HG02885 (cell line): ENCODE data around the gene COX5B.
"Not testable (repeated sequence)": the region's sequence is repeated elsewhere in the genome, so short reads cannot be mapped to it uniquely, and the experiment has no call there.

Source experiments
- ATAC-seq: cut with Tn5 transposase; IDR thresholded peaks from one replicate; pipeline ENCODE4 v1.9.1; 2021; ENCODE audit warnings: mild to moderate bottlenecking; ENCODE audit not compliant: unreplicated experiment, poor library complexity

COX5B gene, protein sequence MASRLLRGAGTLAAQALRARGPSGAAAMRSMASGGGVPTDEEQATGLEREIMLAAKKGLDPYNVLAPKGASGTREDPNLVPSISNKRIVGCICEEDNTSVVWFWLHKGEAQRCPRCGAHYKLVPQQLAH

DNA sequence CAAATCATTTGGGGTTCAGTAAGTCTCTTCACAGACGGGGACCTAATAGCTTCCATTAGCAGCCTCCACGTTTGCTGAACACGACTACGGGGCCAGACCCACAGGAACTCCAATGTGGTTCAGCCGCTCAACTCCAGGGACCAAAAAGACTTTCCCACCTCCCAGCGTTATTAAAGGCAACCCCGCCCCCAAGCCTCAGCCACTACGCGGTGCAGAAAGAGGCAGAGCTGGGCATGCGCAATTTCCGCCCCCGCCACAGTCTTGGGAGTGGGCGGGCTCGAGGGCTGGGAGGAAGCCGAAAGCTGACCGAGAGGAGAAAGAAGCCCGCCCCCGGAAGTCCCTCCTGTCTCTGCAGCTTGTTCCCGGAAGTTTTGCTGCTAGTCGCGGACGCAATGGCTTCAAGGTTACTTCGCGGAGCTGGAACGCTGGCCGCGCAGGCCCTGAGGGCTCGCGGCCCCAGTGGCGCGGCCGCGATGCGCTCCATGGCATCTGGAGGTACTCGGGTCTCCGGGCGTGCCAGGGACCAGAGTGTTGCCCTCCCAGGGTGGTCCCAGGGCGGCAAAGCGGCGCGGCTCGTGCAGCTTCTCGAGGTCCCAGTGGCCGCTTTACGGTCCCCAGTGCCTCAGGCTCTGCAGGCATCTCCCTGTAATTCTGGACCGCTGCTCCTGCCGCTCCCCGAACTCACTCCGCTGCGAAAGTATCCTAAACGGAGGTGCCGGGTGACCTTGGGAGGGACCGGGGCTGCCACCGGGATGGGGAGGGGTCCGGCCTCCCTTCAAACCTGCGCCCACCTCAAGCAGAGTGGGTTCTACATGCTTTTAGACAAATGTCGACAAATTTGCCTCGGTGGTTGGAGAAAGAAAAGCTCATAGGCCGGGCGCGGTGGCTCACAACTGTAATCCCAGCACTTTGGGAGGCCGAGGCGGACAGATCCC, at the start of gene COX5B:
Gene COX5B, plus strand, starts transcription at position 368 of the 935 bp plus-strand sequence. Its CDS starts 25 bp downstream, at position 393.
- ATAC-seq = peak; percentile 95

DNA sequence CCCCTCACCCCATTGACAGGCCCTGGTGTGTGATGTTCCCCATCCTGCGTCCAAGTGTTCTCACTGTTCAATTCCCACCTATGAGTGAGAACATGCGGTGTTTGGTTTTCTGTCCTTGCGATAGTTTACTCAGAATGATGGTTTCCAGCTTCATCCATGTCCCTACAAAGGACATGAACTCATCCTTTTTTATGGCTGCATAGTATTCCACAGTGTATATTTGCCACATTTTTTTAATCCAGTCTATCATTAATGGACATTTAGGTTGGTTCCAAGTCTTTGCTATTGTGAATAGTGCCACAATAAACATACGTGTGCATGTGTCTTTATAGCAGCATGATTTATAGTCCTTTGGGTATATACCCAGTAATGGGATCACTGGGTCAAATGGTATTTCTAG, 49.7 kb upstream of the COX5B start:
- ATAC-seq = not testable (repeated sequence)

DNA sequence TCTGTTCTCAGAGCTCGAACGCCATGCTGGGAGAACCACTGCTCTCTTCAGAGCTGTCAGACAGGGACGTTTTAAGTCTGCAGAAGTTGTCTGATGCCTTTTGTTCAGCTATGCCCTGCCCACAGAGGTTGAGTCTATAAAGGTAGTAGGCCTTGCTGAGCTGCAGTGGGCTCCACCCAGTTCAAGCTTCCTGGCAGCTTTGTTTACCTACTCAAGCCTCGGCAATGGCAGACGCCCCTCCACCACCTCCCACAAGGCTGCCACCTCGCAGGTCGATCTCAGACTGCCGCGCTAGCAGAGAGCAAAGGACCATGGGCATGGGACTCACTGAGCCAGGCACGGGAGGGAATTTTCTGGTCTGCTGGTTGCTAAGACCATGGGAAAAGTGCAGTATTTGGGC, 44.3 kb upstream of the COX5B start:
- not testable (repeated sequence) for ATAC-seq

DNA sequence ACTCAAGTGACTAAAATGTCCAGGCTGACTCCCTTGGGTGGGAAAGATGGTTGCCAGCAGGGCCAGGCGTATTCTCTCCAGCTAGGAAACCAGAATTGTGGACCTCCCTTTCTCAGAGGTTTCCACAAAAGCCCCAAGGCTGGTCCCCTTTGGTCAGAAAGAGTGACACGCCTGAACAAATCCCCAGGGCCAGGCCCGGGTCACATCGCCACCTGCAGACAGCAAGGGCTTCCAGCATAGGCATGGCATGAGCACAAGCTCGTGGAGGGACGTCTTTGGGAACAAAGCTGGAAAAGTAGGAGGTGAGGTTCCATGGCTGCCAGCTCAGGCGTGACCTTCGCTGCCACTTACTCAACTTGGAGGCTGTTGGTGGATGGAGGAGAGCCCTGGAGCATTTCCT, 40.8 kb upstream of the COX5B start:
- ATAC-seq = not testable (repeated sequence)

DNA sequence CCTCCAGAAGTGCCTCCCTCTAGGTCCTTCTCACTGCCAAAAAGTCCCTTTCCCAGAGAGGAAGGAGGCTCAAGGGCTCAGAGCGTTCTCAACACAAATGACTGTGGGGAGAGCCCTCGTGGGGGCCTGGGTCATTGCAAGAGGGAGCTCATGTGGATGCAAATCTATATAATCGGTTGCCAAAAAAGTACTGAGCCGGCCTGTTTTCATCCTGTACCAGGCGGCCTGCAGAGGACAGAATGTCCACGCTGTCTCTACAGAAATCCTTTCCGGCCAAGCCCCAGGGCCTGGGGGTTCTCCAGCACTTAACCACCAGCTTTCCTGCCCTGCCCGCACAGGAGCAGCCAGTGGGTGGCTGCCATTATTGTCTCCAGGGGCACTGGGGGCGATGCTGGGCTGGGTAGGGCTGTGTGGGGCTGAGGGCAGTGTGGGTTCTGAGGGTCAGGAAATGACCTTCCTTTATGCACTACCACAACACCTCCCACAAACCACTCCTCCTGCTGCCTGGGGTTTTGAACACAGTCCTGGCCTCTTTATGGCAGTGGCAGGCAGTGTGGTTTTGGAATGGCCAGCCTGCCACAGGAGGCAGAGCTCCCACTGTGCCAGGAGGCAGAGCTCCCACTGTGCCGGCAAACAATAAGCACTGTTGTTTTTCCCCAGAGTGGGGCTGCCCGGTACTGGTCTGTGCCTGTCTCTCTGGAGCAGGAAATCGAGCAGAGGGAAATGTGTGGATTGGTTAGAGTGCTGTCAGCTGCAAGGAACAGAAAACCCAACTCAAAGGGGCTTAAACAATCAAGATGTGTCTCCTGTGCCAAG, 40.1 kb upstream of the COX5B start:
- not testable (repeated sequence) for ATAC-seq

DNA sequence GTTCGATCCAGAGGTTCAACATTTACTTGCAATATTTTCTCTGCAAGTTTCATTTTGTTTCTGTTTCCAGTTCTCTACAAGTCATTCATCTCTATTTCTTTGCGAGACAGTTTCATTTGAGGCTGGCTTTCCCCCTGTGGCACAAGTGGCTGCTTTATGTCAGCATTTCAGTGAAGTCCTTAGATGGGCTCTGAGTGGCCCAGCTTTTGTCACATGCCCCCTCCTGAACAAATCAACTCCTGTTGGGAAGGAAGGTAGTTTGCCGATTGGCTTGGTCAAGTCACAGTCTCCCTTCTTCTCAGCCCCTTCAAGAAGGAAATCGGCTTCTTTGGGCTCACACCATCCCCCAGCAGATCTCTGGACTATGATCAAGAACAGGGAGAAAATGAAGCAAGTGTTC, 37.1 kb upstream of the COX5B start:
- ATAC-seq = not testable (repeated sequence)

DNA sequence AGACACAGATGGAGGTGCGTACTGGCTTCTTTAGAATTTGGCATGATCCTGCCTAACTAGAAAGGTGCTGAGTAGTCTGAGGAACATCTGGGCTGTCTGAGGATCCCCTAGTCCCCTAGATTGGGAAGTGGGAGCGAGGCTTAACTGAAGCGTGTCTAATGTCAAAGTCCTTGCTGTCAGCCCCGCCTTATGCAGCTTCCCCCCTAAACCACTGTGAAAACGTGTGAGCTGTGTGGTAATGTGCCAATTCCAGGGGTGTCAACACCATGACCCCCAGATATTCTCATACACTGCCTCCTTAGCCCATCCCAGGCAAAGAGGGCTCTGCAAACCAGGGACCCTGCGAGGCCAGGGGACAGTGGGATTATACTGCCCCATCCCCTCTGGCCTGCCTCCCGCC, 34.0 kb upstream of the COX5B start:
- ATAC-seq = not testable (repeated sequence)

DNA sequence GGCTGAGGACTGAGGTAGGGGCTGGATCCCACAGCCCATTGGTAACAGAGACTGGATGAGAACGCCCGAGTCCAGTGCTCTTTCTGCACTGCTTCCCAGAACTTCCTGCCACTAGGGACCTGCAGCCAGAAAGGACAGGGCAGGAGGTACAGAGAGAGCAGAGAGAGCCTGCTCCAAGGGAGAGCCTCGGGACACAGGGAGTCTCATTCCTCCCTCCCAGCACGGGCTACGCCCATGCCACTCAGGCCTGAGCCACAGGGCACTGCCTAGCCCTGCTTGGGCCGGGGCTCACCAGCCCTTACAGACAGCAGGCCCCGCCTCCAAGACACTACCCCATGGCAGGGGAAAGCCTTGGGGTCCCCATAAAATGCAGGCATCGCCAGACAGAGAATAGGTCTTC, 30.1 kb upstream of the COX5B start:
- not testable (repeated sequence) for ATAC-seq

DNA sequence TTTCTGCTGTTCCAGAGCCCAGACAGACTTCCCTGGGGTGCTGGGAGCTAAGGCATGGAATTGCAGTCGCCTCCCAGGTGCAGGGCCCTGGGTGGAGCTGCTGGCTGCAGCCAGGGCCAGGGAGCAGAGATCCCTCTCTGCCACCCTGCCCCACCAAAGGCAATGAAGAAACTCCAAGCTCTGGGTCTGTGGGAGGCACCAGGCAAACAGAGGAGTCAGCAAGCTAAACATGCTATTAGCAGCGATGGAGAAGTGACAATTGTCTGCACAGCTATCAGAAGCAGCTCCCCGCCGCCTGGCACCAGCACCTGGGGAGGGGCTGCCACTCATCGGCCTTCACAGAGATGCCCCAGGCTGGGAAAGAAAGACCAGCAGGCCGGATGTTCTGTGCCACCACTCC, 28.0 kb upstream of the COX5B start:
- no peak for ATAC-seq

DNA sequence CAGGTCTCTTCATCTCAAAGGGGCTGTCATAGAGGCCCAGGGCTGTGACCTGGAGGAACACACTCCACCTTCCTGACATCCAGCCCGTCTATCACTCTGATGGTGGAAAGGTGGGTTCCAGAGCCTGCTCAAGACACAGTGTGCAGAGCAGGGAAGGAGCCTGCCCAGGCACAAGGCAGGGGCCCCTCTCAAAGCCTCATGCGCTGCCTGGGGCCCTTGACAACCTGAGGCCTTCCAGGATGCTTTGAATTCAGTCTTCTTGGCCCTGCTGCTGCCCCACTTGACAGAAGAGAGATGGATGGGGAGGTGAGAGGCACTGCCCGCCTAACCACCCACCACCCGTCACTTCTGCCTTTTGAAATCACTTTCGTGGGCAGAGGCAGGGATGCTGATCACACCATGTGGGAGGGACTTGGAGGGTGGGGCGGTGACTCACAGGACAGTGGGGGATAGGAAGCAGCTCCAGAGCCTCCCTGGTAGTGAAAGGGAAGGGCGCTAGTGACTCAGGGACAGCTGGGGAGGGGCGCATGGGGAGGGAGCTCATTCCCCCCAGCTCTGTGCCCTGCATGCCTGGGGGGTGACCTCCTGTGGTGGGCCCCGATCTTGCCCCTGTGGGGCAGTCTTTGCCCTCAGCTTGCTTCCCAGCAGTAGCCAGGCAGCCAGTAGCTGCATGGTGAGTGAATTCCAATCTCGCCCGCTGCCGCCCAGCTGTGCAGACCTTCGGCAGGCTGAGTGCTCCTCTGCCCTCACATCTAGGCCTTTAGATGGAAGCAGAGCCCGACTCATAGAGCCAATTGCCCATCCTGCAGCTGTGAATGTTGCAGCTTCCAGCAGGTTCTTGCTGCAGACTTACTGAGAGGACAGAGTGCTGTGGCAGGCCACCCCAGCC, 26.7 kb upstream of the COX5B start:
- ATAC-seq = not testable (repeated sequence)

DNA sequence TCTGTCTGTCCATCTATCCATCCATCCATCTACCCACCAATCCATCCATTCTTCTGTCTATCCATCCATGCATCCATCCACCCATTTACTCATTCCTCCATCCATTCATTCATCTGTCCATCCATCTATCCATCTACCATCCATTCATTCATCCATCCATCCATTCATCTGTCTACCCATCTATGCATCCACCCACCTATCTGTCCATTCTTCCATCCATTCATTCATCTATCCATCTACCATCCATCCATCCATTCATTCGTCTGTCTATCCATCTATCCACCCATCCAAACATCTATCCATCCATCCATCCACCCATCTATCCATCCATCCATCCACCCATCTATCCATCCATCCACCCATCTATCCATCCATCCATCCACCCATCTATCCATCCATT, 25.4 kb upstream of the COX5B start:
- ATAC-seq = not testable (repeated sequence)

DNA sequence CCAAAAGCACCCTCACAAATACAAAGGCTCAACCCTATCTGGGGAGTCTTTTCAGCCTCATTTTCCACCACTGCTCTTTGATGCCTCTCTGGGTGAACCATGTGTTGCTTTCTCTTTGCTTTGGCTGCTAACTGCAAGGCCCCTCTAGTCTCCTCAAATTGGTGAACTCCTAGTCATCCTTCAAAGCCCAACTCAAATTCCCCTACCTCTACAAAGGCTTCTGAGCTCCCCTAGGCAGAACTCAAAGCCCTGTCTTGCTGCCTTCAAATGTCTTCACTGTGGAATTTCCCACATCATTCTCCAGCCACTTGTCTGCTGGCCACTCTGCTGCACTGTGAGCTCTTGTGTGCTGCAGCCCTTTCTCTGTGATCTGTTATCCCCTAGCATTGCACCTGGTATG, 22.9 kb upstream of the COX5B start:
- not testable (repeated sequence) for ATAC-seq

DNA sequence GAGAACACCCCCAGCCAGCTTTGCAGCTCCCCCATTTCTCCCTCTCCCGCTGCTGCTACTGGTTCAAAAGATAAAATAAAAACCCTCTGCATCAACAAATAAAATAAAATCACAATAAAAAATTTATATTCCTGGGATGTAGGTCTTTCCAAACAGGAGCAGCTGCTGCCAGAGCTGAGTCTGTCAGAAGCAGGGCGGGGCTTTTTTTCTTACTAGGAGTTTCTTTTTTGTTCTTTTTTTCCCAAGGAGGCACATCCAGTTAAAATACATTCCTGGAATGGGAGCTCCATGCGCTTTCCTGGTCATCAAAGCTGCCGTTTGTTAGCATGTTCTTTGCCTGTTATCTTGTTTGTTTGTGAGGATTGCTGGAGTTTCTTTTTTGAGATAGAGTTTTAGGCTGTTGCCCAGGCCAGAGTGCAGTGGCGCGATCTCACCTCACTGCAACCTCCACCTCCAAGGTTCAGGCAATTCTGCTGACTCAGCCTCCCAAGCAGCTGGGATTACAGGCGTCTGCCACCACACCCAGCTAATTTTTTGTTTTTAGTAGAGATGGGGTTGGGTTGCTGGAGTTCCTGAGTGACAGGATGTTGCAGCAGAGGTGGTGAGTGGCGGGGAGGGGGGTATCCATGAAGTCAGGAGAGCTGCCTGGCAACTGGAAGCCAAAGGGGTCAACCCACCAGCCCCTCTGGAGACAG, 20.4 kb upstream of the COX5B start:
- ATAC-seq = not testable (repeated sequence)

DNA sequence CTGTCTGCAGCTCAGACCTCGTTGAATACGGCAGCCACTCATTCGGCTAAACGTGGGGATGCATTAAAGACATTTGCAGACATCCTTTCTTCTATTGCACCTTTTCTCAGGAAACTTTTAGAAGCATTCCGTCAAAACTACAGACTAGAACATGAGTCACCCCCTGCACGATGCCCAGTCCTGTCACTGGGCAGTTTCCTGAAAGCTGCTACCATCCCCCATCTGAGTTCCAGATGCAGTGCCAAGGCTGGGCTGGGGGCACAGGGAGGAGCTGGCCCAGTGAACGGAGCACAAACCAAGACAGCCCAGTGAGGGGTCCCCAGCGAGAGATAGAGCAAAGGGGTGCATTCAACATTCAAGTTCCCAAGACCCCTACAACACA, 19.8 kb upstream of the COX5B start:
- ATAC-seq = not testable (repeated sequence)

DNA sequence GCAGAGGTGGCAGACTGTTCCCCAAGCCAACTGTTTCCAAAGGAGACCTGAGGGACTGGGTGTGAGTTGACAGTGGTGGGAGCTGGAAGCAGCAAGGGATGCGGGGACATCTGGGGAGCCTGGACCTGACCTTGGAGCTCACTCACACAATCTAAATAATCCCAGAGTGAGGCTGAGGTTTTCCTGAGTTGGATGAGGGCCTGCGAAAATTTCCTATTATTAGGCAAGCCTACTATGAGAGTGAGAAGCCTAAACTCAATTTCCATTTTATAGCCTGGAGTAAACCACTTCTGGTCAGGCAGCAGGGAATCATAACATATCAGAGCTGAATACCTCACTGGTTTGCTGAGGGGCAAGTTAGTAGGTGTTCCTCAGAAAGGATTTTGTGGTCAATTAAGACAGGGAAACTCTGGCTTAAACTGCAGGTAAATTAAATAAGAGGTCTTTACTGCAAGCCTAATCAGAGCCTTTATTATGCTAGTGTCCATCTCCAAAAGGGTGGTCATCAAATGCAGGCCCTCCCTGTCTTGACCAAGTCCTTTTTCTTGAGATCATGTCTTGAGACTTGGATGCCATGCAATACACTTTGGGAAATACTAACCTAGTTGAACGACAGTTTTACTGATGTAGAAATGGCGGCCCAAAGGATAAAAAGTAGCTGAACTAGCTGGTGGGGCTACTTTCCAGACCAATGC, 1.7 kb upstream of the COX5B start:
- ATAC-seq = no peak

DNA sequence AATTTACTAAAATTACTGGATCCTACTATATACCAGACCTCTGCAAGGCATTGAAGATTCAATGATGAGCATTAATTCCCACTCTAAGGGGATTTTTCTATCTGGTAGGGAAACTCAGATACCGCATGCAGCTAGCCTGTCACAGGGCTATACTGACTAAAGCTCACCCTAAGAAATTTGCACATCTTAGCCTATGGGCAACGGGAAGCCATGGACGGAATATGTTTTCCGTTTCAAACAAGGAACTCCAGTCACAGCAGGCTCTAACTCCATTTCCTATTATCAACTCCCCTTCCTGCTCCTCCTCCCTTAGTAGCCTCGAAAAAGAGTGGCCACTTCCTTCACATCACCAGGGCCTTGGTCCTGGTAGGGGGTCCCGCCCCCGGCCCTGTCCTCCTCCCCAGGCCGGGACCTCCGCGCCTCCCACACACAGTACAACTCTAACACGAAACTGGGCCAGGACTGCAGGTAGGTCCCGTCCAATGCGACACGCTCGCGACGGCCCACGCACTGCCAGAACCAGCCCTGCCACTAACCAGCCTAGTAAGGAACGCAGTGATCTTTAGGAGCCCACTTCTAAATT, 659 bp upstream of the COX5B start:
- ATAC-seq = peak; percentile 46

DNA sequence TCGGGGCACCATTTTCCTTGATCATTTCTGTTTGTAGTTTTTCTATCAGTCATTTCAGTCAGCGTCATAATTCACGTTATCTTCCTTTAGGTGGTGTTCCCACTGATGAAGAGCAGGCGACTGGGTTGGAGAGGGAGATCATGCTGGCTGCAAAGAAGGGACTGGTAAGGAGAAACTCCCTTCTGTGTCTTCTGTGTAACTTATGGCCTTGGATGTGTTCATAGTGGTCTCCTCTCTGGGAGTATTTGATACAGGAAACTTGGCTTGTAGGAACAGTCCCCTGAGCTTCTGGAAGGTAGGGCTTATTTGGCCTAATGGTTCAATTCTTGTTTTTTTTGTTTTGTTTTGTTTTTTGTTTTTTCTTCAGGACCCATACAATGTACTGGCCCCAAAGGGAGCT, 1.1 kb downstream of the COX5B start:
- no peak for ATAC-seq

DNA sequence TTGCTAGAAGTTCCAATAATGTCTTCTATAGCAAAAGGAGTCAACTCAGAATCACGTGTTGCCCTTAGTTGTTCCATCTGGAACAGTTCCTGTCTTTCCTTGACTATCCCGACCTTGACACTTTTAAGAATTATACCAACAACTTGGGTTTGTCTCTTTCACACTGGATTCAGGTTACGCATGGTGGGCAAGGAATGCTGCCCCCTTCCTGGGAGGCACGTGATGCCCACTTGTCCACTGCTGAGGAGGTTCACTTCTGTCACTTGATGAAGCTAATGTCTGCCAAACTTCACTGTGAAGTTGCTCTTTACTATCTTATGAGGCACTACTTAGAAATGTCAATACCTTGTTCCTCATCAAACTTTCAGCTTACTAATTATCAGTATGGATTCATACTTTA, 5.3 kb downstream of the COX5B start:
- ATAC-seq = no peak
